Neural progenitor cell (in vitro differentiated cells): ENCODE measurements around the gene TRO. TPM values are rescaled to one million over a fixed set of nuclear protein-coding genes. Genes with fewer than 3 reads are reported as not detected.

Experiments
- DNase-seq: peaks from one replicate; pipeline ENCODE4 v3.0.0-alpha.2; 2016; ENCODE audit warnings: low spot score
- H2AFZ ChIP-seq: fragments of 200-600 bp; sonication (generic); replicated peaks from 2 replicates; pipeline ENCODE4 v1.6.1; 2016; ENCODE audit warnings: antibody characterized with exemption
- H3F3A ChIP-seq: fragments of 200-600 bp; sonication (generic); 2 replicates; pipeline ENCODE4 v1.6.1; 2016; ENCODE audit warnings: antibody characterized with exemption, low read depth
- H3K27ac ChIP-seq: fragments of 200-600 bp; sonication (generic); 2 replicates; pipeline ENCODE4 v1.5.1; 2016; ENCODE audit warnings: mild to moderate bottlenecking
- H3K27me3 ChIP-seq: fragments of 200-600 bp; sonication (generic); 2 replicates; pipeline ENCODE4 v1.6.1; 2016; ENCODE audit warnings: mild to moderate bottlenecking, moderate library complexity
- H3K36me3 ChIP-seq: fragments of 200-600 bp; sonication (generic); 2 replicates; pipeline ENCODE4 v1.5.1; 2016
- H3K4me1 ChIP-seq: fragments of 200-600 bp; sonication (generic); 2 replicates; pipeline ENCODE4 v1.6.1; 2016; ENCODE audit warnings: mixed run types
- H3K4me2 ChIP-seq: fragments of 200-600 bp; sonication (generic); 2 replicates; pipeline ENCODE4 v1.6.1; 2016
- H3K4me3 ChIP-seq: fragments of 200-600 bp; sonication (generic); 2 replicates; pipeline ENCODE4 v1.5.1; 2016
- H3K79me2 ChIP-seq: fragments of 200-600 bp; sonication (generic); 2 replicates; pipeline ENCODE4 v1.6.1; 2016; ENCODE audit warnings: low read depth
- H3K9ac ChIP-seq: fragments of 200-600 bp; sonication (generic); 2 replicates; pipeline ENCODE4 v1.6.1; 2016
- H3K9me3 ChIP-seq: fragments of 200-600 bp; sonication (generic); 2 replicates; pipeline ENCODE4 v1.5.1; 2016; ENCODE audit warnings: low read depth
- H4K20me1 ChIP-seq: fragments of 200-600 bp; sonication (generic); 2 replicates; pipeline ENCODE4 v1.6.1; 2016; ENCODE audit warnings: low read depth
- H3K27ac Mint-ChIP-seq: 3 replicates; pipeline ENCODE4 v1.8.0; 2021; ENCODE audit warnings: mixed read lengths
- H3K27me3 Mint-ChIP-seq: 2 replicates; pipeline ENCODE4 v1.8.0; 2022; ENCODE audit warnings: low read depth, mild to moderate bottlenecking, inconsistent platforms, moderate library complexity, mixed read lengths; ENCODE audit not compliant: insufficient read depth
- H3K36me3 Mint-ChIP-seq: 3 replicates; pipeline ENCODE4 v1.8.0; 2021; ENCODE audit warnings: mixed read lengths
- H3K4me1 Mint-ChIP-seq: 3 replicates; pipeline ENCODE4 v1.8.0; 2021; ENCODE audit warnings: mixed read lengths
- H3K4me3 Mint-ChIP-seq: 3 replicates; pipeline ENCODE4 v1.8.0; 2021; ENCODE audit warnings: mild to moderate bottlenecking, moderate library complexity, mixed read lengths
- H3K9me3 Mint-ChIP-seq: 3 replicates; pipeline ENCODE4 v1.8.0; 2020; ENCODE audit warnings: mixed read lengths
- CTCF ChIP-seq: fragments of 200-600 bp; sonication (generic); IDR thresholded peaks from 2 replicates; pipeline ENCODE4 v1.5.1; 2017; ENCODE audit warnings: antibody characterized with exemption, mild to moderate bottlenecking
- EZH2 ChIP-seq: fragments of 200-600 bp; sonication (generic); IDR thresholded peaks from 2 replicates; pipeline ENCODE4 v1.6.1; 2017; ENCODE audit warnings: antibody characterized with exemption, mild to moderate bottlenecking, moderate library complexity
- EZH2phosphoT487 ChIP-seq: fragments of 200-600 bp; sonication (generic); IDR thresholded peaks from 2 replicates; pipeline ENCODE4 v1.6.1; 2017; ENCODE audit warnings: antibody characterized with exemption
- total RNA-seq: library from RNA; depleted of rRNA; stranded (reverse); fragments of >200 nt; gene quantifications from 2 replicates; pipeline ENCODE4 v1.2.3, GENCODE V29; 2015; ENCODE audit warnings: low replicate concordance

The TRO gene
- total RNA-seq, 1 donor from 2014 or later: 106 TPM

- H3K27me3 Mint-ChIP-seq: peaks cover 6% of the 10 kb centered on the region
- Histone ChIP-seq H2AFZ (no peak overlapping the region), H4K20me1 (peaks cover 21% of the 10 kb centered on the region), H3K27me3 (no peaks in the 10 kb centered on the region), H3K4me3 (no peak overlapping the region), H3F3A (peaks cover 4% of the 10 kb centered on the region), H3K4me2 (no peak overlapping the region), H3K27ac (no peak overlapping the region), H3K36me3 (peaks cover 4% of the 10 kb centered on the region), H3K4me1 (no peaks in the 10 kb centered on the region), H3K79me2 (peaks cover 32% of the 10 kb centered on the region), H3K9me3 (peaks cover 6% of the 10 kb centered on the region), H3K9ac (no peak overlapping the region)
- H3K27ac Mint-ChIP-seq: no peak overlapping the region
- H3K9me3 Mint-ChIP-seq: peaks cover 2% of the 10 kb centered on the region
- H3K4me1 Mint-ChIP-seq: no peaks in the 10 kb centered on the region
- no peak for DNase-seq
- peak overlapping the region; percentile 94 for H3K4me3 Mint-ChIP-seq
- H3K36me3 Mint-ChIP-seq: peaks cover 12% of the 10 kb centered on the region
- no peak for TF ChIP-seq CTCF
- TF ChIP-seq EZH2phosphoT487: no peak
- TF ChIP-seq EZH2: no peak
Measured at GRCh38 chrX:54922547-54922946, 1.9 kb downstream of the TRO start.

GRCh38 chrX:54923376-54923775 lies 2.8 kb downstream of the TRO start:
- H3K4me3 Mint-ChIP-seq: no peak overlapping the region
- H3K9me3 ChIP-seq: peaks cover 6% of the 10 kb centered on the region
- DNase-seq: no peak
- no peak overlapping the region for H3K27ac Mint-ChIP-seq
- no peak overlapping the region for H3K4me3 ChIP-seq
- no peak overlapping the region for H3K4me2 ChIP-seq
- peaks cover 32% of the 10 kb centered on the region for H3K79me2 ChIP-seq
- H3K27ac ChIP-seq: no peak overlapping the region
- H3K4me1 Mint-ChIP-seq: no peaks in the 10 kb centered on the region
- H4K20me1 ChIP-seq: peaks cover 21% of the 10 kb centered on the region
- H3K9ac ChIP-seq: no peak overlapping the region
- peaks cover 14% of the 10 kb centered on the region for H3K36me3 Mint-ChIP-seq
- peaks cover 4% of the 10 kb centered on the region for H3K36me3 ChIP-seq
- peaks cover 6% of the 10 kb centered on the region for H3K27me3 Mint-ChIP-seq
- no peaks in the 10 kb centered on the region for H3K4me1 ChIP-seq
- TF ChIP-seq EZH2phosphoT487 (no peak), CTCF (no peak), EZH2 (no peak)
- H3K9me3 Mint-ChIP-seq: peaks cover 3% of the 10 kb centered on the region
- peaks cover 4% of the 10 kb centered on the region for H3F3A ChIP-seq
- no peaks in the 10 kb centered on the region for H3K27me3 ChIP-seq
- no peak overlapping the region for H2AFZ ChIP-seq

- Histone ChIP-seq H3K27ac (no peak overlapping the region), H3K4me2 (no peak overlapping the region), H3K36me3 (peaks cover 4% of the 10 kb centered on the region), H3K9me3 (no peaks in the 10 kb centered on the region), H3K27me3 (no peaks in the 10 kb centered on the region), H3K4me1 (no peaks in the 10 kb centered on the region), H2AFZ (no peak overlapping the region), H3K9ac (no peak overlapping the region), H4K20me1 (peaks cover 21% of the 10 kb centered on the region), H3K4me3 (no peak overlapping the region), H3F3A (no peaks in the 10 kb centered on the region), H3K79me2 (peaks cover 23% of the 10 kb centered on the region)
- Mint-ChIP-seq H3K4me3 (no peak overlapping the region), H3K27me3 (peaks cover 5% of the 10 kb centered on the region), H3K4me1 (no peaks in the 10 kb centered on the region), H3K36me3 (peaks cover 15% of the 10 kb centered on the region), H3K27ac (no peak overlapping the region), H3K9me3 (peaks cover 5% of the 10 kb centered on the region)
- TF ChIP-seq EZH2phosphoT487: no peak
- TF ChIP-seq CTCF: no peak
- no peak for TF ChIP-seq EZH2
- no peak for DNase-seq
Measured at GRCh38 chrX:54926978-54927377, 6.4 kb downstream of the TRO start.
